A673 (cell line): ENCODE measurements around the gene METTL16. TPM values are rescaled to one million over a fixed set of nuclear protein-coding genes. Genes with fewer than 3 reads are reported as not detected.

ENCODE experiments used
- BruUV-seq: library from RNA; stranded (reverse); fragments of 400-500 nt; replicated peaks from 2 replicates; lab custom pipeline; 2021; lab: Mats Ljungman, UMichigan
- CTCF ChIA-PET: fragments of 300-600 bp; sonication (Branson Sonifier 250); formaldehyde crosslinking; loops from one replicate; lab custom pipeline; 2022; ENCODE audit warnings: antibody characterized with exemption; lab: Charles Lee
- POLR2A ChIA-PET: fragments of 300-600 bp; sonication (Branson Sonifier 250); formaldehyde crosslinking; loops from one replicate; lab custom pipeline; 2022; ENCODE audit warnings: antibody characterized with exemption; ENCODE audit not compliant: low non-redundant PET; lab: Charles Lee
- DNase-seq: peaks from one replicate; pipeline ENCODE4 v3.0.0-alpha.2; 2015; ENCODE audit warnings: low spot score
- H3K27ac ChIP-seq: fragments of 200-600 bp; sonication (generic); 2 replicates; pipeline ENCODE4 v1.5.1; 2016; ENCODE audit warnings: mixed run types, low read depth, mild to moderate bottlenecking, mixed read lengths, antibody characterized with exemption, low read length; ENCODE audit not compliant: poor library complexity, severe bottlenecking
- H3K27me3 ChIP-seq: fragments of 200-600 bp; sonication (generic); replicated peaks from 2 replicates; pipeline ENCODE4 v1.6.1; 2017; ENCODE audit warnings: mixed run types, low read depth, mild to moderate bottlenecking, mixed read lengths, antibody characterized with exemption, low read length; ENCODE audit not compliant: insufficient read depth, poor library complexity
- H3K36me3 ChIP-seq: fragments of 200-600 bp; sonication (generic); 2 replicates; pipeline ENCODE4 v1.6.1; 2016; ENCODE audit warnings: mixed run types, mild to moderate bottlenecking, mixed read lengths, antibody characterized with exemption, low read length; ENCODE audit not compliant: insufficient read depth, poor library complexity, severe bottlenecking
- H3K4me1 ChIP-seq: fragments of 200-600 bp; sonication (generic); 2 replicates; pipeline ENCODE4 v1.6.1; 2017; ENCODE audit warnings: mixed run types, mild to moderate bottlenecking, mixed read lengths, antibody characterized with exemption, low read length; ENCODE audit not compliant: insufficient read depth, poor library complexity, severe bottlenecking
- H3K4me3 ChIP-seq: fragments of 200-600 bp; sonication (generic); 2 replicates; pipeline ENCODE4 v1.5.1; 2016; ENCODE audit warnings: low read depth, mixed run types, mild to moderate bottlenecking, mixed read lengths, low read length; ENCODE audit not compliant: poor library complexity, severe bottlenecking
- H3K9me3 ChIP-seq: fragments of 200-600 bp; sonication (generic); 2 replicates; pipeline ENCODE4 v1.6.1; 2016; ENCODE audit warnings: mixed run types, low read depth, mild to moderate bottlenecking, mixed read lengths, antibody characterized with exemption, low read length; ENCODE audit not compliant: poor library complexity, severe bottlenecking
- CTCF ChIP-seq: fragments of 300-800, 200-600 bp; sonication (generic); conservative IDR thresholded peaks from 2 replicates; pipeline ENCODE4 v1.5.1; 2017; ENCODE audit warnings: low read depth, mild to moderate bottlenecking, antibody characterized with exemption, low read length, moderate library complexity, mixed read lengths
- EZH2 ChIP-seq: fragments of 200-600 bp; sonication (generic); IDR thresholded peaks from 2 replicates; pipeline ENCODE4 v1.6.1; 2017; ENCODE audit warnings: borderline replicate concordance, low read depth, mild to moderate bottlenecking, mixed read lengths, antibody characterized with exemption, low read length; ENCODE audit not compliant: poor library complexity, severe bottlenecking
- intact Hi-C: fragments of 100-400 bp; cut with micrococcal nuclease; formaldehyde crosslinking; loops from one replicate; pipeline ENCODE4 v1.10.0; 2022; ENCODE audit not compliant: unreplicated experiment
- total RNA-seq: library from RNA; stranded (reverse); gene quantifications from 2 replicates; pipeline ENCODE4 v1.2.3, GENCODE V29; 2021

Gene METTL16
- total RNA-seq, 1 experiment from 2014 or later = 50.8 TPM

GRCh38 chr17:2378905-2379304 is 132.8 kb downstream of the METTL16 start:
- no peaks in the 10 kb centered on the region for H3K9me3 ChIP-seq
- CTCF ChIA-PET = interaction anchor here (1.1 kb wide), 1 partner anchor 37 kb away, joined by 4 read pairs; no protein-coding TSS in a partner anchor
- H3K27me3 ChIP-seq = no peaks in the 10 kb centered on the region
- H3K36me3 ChIP-seq = peaks cover 39% of the 10 kb centered on the region
- POLR2A ChIA-PET = no interaction called here
- DNase-seq = no peak
- no peaks in the 10 kb centered on the region for H3K4me1 ChIP-seq
- TF ChIP-seq EZH2 (no peak), CTCF (no peak)
- BruUV-seq = no TSS peak
- intact Hi-C loops = no loop called here
- no peak overlapping the region for H3K4me3 ChIP-seq
- no peak overlapping the region for H3K27ac ChIP-seq

- no peak for DNase-seq
- H3K4me1 ChIP-seq = no peaks in the 10 kb centered on the region
- no peak overlapping the region for H3K4me3 ChIP-seq
- TF ChIP-seq EZH2 (no peak), CTCF (no peak)
- H3K27me3 ChIP-seq = no peaks in the 10 kb centered on the region
- BruUV-seq = no TSS peak
- no peak overlapping the region for H3K27ac ChIP-seq
- H3K36me3 ChIP-seq = peaks cover 40% of the 10 kb centered on the region
- ChIA-PET CTCF (no interaction called here), POLR2A (no interaction called here)
- H3K9me3 ChIP-seq = no peaks in the 10 kb centered on the region
- intact Hi-C loops = no loop called here
Observed at GRCh38 chr17:2377659-2378058, 134.0 kb downstream of the METTL16 start.

- DNase-seq = no peak
Observed at GRCh38 chr17:2376107-2376506, 135.6 kb downstream of the METTL16 start.

More at GRCh38 chr17:2376107-2376506, 135.6 kb downstream of the METTL16 start:
- Histone ChIP-seq H3K9me3 (no peaks in the 10 kb centered on the region), H3K4me3 (no peak overlapping the region), H3K27me3 (no peaks in the 10 kb centered on the region), H3K27ac (no peak overlapping the region), H3K4me1 (no peaks in the 10 kb centered on the region), H3K36me3 (peaks cover 45% of the 10 kb centered on the region)
- CTCF ChIA-PET = no interaction called here
- intact Hi-C loops = no loop called here
- POLR2A ChIA-PET = no interaction called here
- TF ChIP-seq EZH2 = no peak
- no peak for TF ChIP-seq CTCF
- no TSS peak for BruUV-seq
